T-helper 2 cell treated with Interferon-gamma antibody and Interleukin-4, amounts not matched to agents 5 μg/mL and 100 μg/mL, for 36 hours (primary cell): ENCODE data around the gene TSKU.

ENCODE experiments used
- DNase-seq: peaks from one replicate; pipeline ENCODE4 v3.0.0; 2021; ENCODE audit warnings: low spot score
- H3K27ac Mint-ChIP-seq: one replicate; pipeline ENCODE4 v1.8.0; 2021; ENCODE audit warnings: mild to moderate bottlenecking, mixed read lengths
- H3K27me3 Mint-ChIP-seq: one replicate; pipeline ENCODE4 v1.8.0; 2021; ENCODE audit warnings: low read depth, mixed read lengths
- H3K36me3 Mint-ChIP-seq: one replicate; pipeline ENCODE4 v1.8.0; 2021; ENCODE audit warnings: low read depth, mixed read lengths
- H3K4me1 Mint-ChIP-seq: one replicate; pipeline ENCODE4 v1.8.0; 2021; ENCODE audit warnings: low read depth, mixed read lengths
- H3K4me3 Mint-ChIP-seq: one replicate; pipeline ENCODE4 v1.8.0; 2022; ENCODE audit warnings: mild to moderate bottlenecking, moderate library complexity, mixed read lengths
- H3K9me3 Mint-ChIP-seq: one replicate; pipeline ENCODE4 v1.8.0; 2021; ENCODE audit warnings: mixed read lengths

TSKU gene

DNA sequence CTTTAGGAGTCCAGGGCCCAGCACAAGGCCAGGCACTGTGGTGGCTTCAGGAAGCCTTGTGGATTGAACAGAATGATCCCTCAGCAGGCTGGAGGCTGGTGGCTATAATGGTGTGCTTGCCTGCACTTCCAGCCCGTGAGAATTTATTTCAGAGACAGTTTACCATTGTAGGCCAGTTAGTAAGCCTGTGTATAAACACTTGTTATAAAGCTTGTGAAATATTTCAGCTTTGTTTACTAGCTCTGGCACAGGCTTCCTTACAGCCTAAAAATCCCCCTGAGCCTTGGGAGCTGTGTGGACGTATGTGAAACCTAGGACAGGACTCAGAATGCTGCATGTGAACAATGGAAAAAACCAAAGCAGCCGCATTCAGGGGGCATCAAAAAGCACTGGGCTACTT lies 51.0 kb downstream of the TSKU start:
- H3K9me3 Mint-ChIP-seq: peaks cover 3% of the 10 kb centered on the region

DNA sequence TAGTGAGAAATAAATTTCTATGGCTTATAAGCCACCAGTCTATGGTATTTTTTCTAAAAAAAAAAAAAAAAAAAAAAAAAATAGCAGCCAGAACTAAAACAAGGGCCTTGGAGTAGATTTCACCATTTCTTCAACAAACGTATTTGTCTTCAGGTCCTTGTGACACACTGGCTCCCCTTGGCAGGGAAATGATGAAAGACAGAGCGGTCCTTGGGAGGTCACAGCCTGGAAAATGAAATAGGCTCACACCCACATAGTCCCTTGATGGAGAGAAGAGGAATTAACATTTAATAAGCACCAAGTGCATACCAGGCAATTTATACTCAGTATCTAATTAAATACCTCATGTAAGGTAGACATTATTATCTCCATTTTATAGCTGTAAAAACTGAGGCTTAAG lies 51.9 kb downstream of the TSKU start:
- no peaks in the 10 kb centered on the region for H3K4me1 Mint-ChIP-seq
- no peaks in the 10 kb centered on the region for H3K36me3 Mint-ChIP-seq
- H3K27ac Mint-ChIP-seq: no peak overlapping the region
- DNase-seq: no peak
- no peak overlapping the region for H3K4me3 Mint-ChIP-seq
- H3K9me3 Mint-ChIP-seq: no peaks in the 10 kb centered on the region
- peaks cover 20% of the 10 kb centered on the region for H3K27me3 Mint-ChIP-seq

More for the DNA sequence above, 51.0 kb downstream of the TSKU start:
- peaks cover 13% of the 10 kb centered on the region for H3K27me3 Mint-ChIP-seq
- no peak overlapping the region for H3K27ac Mint-ChIP-seq
- no peaks in the 10 kb centered on the region for H3K4me1 Mint-ChIP-seq
- H3K4me3 Mint-ChIP-seq: no peak overlapping the region
- H3K36me3 Mint-ChIP-seq: no peaks in the 10 kb centered on the region
- no peak for DNase-seq

DNA sequence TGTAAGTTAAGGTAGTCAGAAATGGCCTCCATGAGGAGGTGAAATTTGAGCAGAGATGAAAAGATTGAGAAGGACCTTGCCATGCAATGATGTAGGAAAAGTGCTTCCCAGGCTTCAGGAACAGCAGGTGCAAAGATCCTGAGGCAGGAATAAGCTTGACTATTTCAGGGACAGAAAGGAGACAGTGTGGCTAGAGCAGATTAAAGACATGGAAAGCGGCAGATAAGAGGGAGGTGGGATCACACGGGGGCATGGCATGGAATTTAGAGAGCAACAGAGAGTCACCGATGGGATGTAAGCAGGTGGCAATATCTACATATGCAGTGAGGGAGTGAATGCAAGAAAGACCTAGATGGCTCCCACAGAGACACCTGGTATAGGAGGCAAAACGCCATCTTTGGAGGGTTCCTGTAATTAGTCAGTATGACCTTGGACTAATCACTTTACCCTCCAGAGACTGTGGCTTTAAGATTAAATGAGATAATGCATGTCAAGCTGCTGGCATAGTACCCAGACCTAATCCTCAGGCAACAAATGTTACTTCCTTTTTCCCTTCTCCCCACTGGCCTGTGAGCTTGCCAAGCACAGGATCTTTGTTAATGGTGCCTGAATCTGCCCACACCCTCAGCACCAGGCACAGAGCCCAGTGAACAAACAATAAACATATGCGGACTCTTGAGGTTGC lies 52.9 kb downstream of the TSKU start:
- no peaks in the 10 kb centered on the region for H3K4me1 Mint-ChIP-seq
- peaks cover 23% of the 10 kb centered on the region for H3K27me3 Mint-ChIP-seq
- no peaks in the 10 kb centered on the region for H3K9me3 Mint-ChIP-seq
- H3K27ac Mint-ChIP-seq: no peak overlapping the region
- DNase-seq: no peak
- no peak overlapping the region for H3K4me3 Mint-ChIP-seq
- H3K36me3 Mint-ChIP-seq: no peaks in the 10 kb centered on the region

DNA sequence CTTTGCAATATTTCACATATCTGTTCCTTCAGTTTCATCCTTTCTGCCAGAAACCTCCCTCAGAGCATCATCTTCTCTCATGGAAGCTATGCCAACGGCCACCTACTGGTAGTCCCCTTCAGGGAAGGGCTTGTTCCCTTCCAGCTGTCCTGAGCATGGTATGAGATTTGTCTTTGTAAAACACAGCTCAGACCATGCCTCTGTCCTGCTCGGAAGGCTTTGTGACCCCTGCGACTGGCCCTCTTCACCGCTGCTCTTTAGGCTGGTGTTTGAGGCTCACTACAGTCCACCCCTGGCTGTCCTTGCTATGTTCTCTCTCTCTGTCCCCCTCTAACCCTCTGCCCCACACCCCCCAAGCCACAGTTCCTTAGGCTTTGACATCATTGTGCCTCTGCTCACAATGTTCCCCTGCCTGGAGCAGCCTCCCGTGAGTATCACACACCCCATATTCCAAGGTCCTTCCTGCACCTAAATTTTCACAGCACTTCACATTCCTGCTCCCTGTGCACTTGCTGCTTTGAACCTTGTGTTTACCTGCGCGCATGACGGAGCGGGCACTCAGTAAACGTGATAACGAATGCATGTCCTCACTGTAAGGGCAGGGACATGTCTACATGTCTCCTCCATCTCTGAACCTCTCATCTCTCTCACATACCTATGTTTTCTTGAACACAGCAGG lies 53.6 kb downstream of the TSKU start:
- H3K4me1 Mint-ChIP-seq: no peaks in the 10 kb centered on the region
- H3K4me3 Mint-ChIP-seq: no peak overlapping the region
- H3K9me3 Mint-ChIP-seq: no peaks in the 10 kb centered on the region
- peaks cover 28% of the 10 kb centered on the region for H3K27me3 Mint-ChIP-seq
- no peaks in the 10 kb centered on the region for H3K36me3 Mint-ChIP-seq
- H3K27ac Mint-ChIP-seq: no peak overlapping the region
- no peak for DNase-seq

DNA sequence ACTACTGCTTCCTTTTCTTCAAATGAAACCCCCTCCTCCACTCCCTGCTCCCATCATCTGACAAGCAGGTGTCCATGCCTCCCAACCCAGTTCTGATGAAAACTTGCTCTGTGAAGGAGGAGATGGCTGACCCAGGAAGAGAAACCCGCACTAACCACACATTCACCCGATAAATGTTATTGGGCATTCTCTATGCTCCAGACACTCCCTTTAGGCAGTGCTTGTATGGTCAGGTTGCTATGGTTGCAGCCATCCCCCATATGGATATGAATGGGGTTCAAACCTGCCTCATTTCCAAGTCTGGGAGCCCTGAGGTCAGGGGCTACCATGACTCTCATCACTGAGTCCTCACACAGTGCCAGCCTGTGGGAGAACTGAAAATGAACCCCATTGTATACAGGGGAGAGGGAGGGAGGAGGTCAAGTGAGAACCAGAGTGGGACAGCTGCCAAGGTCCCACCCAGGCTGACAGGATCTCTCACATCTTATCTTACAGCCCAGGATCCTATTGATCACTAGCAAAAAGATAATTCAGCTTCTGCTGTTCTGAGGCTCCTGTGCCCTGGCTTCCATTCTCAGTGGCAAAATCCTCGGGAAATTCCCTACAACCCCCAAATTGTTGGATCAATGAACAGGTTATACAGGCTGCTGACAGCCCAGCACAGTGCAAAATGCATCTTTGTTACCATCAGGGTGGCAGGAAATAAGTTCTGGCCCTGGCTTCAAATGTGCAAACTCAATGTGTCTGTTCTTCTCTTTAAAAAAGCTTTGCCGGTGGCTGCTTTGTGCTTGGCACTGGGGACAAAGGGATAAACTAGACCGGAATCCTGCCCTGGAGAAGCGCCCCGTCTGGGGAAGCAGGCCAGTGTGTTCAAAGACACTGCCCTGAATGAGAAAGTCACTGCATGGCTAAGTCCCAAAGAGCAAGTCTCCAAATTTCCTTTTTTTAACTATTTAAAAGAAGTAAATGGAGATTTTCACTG lies 54.8 kb downstream of the TSKU start:
- Mint-ChIP-seq H3K27ac (no peak overlapping the region), H3K9me3 (no peaks in the 10 kb centered on the region), H3K27me3 (peaks cover 27% of the 10 kb centered on the region), H3K36me3 (no peaks in the 10 kb centered on the region), H3K4me1 (no peaks in the 10 kb centered on the region), H3K4me3 (no peak overlapping the region)
- no peak for DNase-seq

DNA sequence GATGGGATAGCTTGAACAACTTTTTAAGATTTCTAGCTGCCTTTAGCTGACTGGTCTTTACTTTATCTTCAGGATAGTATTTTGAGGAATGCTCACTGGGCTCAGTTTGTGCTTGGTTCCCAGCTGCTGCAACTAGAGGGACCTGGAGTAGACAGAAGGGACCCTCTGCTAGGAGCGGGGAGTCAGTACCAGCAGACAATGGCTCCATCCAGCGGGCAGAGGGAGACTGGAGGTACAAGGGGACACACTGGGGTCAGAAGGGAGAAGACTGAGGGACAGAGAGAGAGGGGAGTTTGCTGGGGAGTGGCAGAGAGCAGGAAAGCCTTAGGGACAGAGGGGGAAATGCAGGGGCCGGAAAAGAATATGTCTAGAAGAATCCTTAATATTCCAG lies 55.5 kb downstream of the TSKU start:
- Mint-ChIP-seq H3K9me3 (no peaks in the 10 kb centered on the region), H3K4me1 (no peaks in the 10 kb centered on the region), H3K36me3 (no peaks in the 10 kb centered on the region), H3K27ac (no peak overlapping the region), H3K4me3 (no peak overlapping the region), H3K27me3 (peaks cover 30% of the 10 kb centered on the region)
- DNase-seq: no peak

DNA sequence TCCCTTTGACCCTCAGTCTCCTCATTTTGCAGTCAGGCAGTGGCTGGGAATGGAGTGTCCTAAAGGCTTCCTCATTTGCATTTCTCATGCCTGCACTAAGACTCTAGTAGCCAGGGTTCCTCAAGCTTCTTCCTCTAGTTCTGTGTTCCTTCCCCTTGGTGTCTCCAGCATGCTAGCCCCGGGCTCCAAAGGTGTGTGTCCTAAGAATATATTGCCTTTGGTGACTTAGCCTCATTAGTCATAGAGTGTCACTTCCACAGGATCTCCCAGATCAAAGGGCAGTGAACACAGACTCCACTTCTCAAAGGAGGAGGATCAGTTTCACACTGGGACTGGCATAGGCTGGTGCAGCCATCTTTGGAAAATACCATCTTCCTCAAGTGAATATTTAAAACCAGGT lies 56.2 kb downstream of the TSKU start:
- no peak overlapping the region for H3K27ac Mint-ChIP-seq
- no peak overlapping the region for H3K4me3 Mint-ChIP-seq
- H3K27me3 Mint-ChIP-seq: peaks cover 32% of the 10 kb centered on the region
- DNase-seq: no peak
- H3K36me3 Mint-ChIP-seq: no peaks in the 10 kb centered on the region
- H3K9me3 Mint-ChIP-seq: no peaks in the 10 kb centered on the region
- H3K4me1 Mint-ChIP-seq: no peaks in the 10 kb centered on the region

DNA sequence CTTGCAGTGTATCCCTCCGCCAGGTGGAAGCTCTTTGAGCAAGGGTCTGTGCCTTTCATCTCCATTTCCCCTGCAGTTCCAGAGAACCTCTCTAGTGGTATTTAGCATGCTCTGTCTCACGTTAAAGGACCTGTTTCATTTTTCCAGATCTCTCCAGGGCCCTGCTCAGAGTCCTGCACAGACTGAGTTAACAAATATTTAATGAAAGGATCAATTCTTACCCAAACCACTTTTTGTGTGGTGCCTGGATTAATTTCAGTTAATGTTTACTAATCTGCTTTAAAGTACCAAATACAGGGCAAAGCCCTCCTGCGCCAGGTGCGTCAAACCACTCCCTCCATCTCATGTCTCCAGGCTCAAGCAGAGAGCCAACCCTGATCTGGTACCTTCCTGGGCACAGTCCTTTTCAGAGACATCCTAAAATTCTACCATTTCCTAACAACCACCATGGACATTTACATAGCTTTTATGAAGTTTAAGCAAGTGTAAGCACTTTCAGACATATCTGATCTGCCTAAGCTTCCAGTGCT lies 58.8 kb downstream of the TSKU start:
- no peaks in the 10 kb centered on the region for H3K4me1 Mint-ChIP-seq
- DNase-seq: no peak
- H3K27me3 Mint-ChIP-seq: peaks cover 41% of the 10 kb centered on the region
- H3K4me3 Mint-ChIP-seq: no peak overlapping the region
- H3K27ac Mint-ChIP-seq: no peak overlapping the region
- H3K36me3 Mint-ChIP-seq: no peaks in the 10 kb centered on the region
- no peaks in the 10 kb centered on the region for H3K9me3 Mint-ChIP-seq

DNA sequence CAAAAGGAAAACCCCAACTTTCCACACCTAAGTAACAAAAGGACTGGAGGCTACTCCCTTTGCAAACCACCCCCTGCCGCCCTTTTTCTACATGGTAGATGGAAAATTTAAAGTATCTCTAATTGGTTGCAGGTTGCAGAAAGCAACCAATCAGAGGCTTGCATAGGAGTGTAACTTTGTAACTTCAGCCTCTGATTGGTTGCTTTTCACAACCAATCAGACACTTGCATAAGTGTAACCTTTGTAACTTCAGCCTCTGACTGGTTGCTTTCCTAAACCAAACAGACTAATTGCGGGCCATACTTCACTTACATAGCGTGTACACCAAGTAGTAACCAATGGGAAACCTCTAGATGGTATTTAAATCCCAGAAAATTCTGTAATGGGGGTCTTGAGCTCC lies 60.8 kb downstream of the TSKU start:
- DNase-seq: no peak
- H3K4me1 Mint-ChIP-seq: no peaks in the 10 kb centered on the region
- no peak overlapping the region for H3K27ac Mint-ChIP-seq
- H3K4me3 Mint-ChIP-seq: no peak overlapping the region
- H3K9me3 Mint-ChIP-seq: no peaks in the 10 kb centered on the region
- no peaks in the 10 kb centered on the region for H3K36me3 Mint-ChIP-seq
- peaks cover 44% of the 10 kb centered on the region for H3K27me3 Mint-ChIP-seq

DNA sequence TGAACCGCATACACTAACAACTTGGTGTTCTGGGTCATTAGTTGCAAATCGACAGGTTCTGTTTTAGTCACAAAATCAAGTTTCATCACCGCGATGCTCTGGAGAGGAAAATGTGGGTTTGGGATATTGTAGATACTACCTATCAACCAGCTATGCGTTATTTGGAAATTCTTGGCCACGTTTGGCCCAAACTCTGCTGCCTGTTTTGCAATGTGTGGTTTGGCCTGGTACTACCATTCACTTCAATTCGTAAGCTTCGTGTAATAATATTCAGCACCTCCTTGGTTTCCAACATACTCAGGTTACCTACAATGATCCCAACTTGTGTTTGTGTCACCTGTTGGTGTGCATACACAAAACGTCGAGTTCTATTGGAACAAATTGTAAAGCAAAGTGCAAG lies 61.4 kb downstream of the TSKU start:
- Mint-ChIP-seq H3K27ac (no peak overlapping the region), H3K27me3 (peaks cover 43% of the 10 kb centered on the region), H3K4me3 (no peak overlapping the region), H3K9me3 (no peaks in the 10 kb centered on the region), H3K4me1 (no peaks in the 10 kb centered on the region), H3K36me3 (no peaks in the 10 kb centered on the region)
- DNase-seq: no peak

DNA sequence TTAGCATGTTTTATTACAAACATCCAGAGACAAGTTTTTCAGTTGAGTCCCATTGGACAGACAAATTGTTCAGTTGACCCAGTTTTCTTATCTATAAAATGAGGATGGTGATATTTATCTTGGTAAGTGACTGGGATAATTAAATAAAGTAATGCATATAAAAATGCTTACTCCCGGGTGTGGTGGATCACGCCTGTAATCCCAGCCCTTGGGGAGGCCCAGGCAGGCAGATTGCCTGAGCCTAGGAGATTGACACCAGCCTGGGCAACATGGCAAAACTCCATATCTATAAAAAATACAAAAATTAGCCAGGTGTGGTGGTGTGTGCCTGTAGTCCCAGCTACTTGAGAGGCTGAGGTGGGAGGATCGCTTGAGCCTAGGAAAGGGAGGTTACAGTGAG lies 61.9 kb downstream of the TSKU start:
- Mint-ChIP-seq H3K4me3 (no peak overlapping the region), H3K36me3 (no peaks in the 10 kb centered on the region), H3K27ac (no peak overlapping the region), H3K4me1 (no peaks in the 10 kb centered on the region), H3K27me3 (peaks cover 40% of the 10 kb centered on the region), H3K9me3 (no peaks in the 10 kb centered on the region)
- no peak for DNase-seq

DNA sequence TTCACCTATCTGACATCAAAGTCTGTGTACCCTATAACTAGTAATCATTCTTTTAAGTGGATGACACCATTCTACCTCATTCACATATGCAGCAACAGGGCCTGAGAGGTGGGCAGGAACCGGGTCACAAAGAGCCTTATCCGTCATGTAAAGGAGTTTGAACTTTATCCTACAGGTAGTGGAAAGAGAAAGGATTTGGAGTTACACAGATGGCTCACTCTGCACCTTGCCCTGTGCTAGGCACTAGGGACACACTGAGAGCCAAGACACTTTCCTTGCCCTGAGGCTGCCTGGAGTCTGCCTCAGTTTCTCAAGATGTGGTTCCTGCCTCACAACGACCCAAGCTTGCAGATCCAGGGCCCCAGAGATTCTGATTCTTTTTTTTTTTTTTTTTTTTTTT lies 63.3 kb downstream of the TSKU start:
- Mint-ChIP-seq H3K4me3 (no peak overlapping the region), H3K9me3 (no peaks in the 10 kb centered on the region), H3K4me1 (no peaks in the 10 kb centered on the region), H3K27ac (no peak overlapping the region), H3K27me3 (peaks cover 36% of the 10 kb centered on the region), H3K36me3 (no peaks in the 10 kb centered on the region)
- no peak for DNase-seq
